CD1c-positive myeloid dendritic cell (primary cell): ENCODE data around the gene CACNA1C.
"Not testable (repeated sequence)": the region's sequence is repeated elsewhere in the genome, so short reads cannot be mapped to it uniquely, and the experiment has no call there.

ENCODE experiments used
- DNase-seq: peaks from one replicate; pipeline ENCODE4 v3.0.0-alpha.2; 2016; ENCODE audit errors: extremely low spot score

CACNA1C gene

GRCh38 chr12:2076196-2076570 is 23.4 kb downstream of the CACNA1C start:
- DNase-seq, result no peak

GRCh38 chr12:2076728-2077127 is 23.9 kb downstream of the CACNA1C start:
- no peak for DNase-seq

- DNase-seq, result no peak
Measured at GRCh38 chr12:2080604-2081003, 27.8 kb downstream of the CACNA1C start.

GRCh38 chr12:2082321-2082720 is 29.5 kb downstream of the CACNA1C start:
- DNase-seq, result no peak

GRCh38 chr12:2083008-2083407 is 30.2 kb downstream of the CACNA1C start:
- no peak for DNase-seq

- DNase-seq, result no peak
Measured at GRCh38 chr12:2083561-2083960, 30.8 kb downstream of the CACNA1C start.

- DNase-seq, result no peak
Measured at GRCh38 chr12:2084553-2085296, 31.9 kb downstream of the CACNA1C start.

GRCh38 chr12:2092354-2092753 is 39.6 kb downstream of the CACNA1C start:
- no peak for DNase-seq

- no peak for DNase-seq
Measured at GRCh38 chr12:2092890-2093289, 40.1 kb downstream of the CACNA1C start.

GRCh38 chr12:2094597-2094996 is 41.8 kb downstream of the CACNA1C start:
- no peak for DNase-seq

- DNase-seq, result no peak
Measured at GRCh38 chr12:2095878-2096277, 43.1 kb downstream of the CACNA1C start.

GRCh38 chr12:2097617-2098016 is 44.8 kb downstream of the CACNA1C start:
- no peak for DNase-seq

GRCh38 chr12:2098852-2099251 is 46.1 kb downstream of the CACNA1C start:
- no peak for DNase-seq

- DNase-seq, result no peak
Measured at GRCh38 chr12:2099595-2099994, 46.8 kb downstream of the CACNA1C start.

- no peak for DNase-seq
Measured at GRCh38 chr12:2101359-2101758, 48.6 kb downstream of the CACNA1C start.

- DNase-seq, result no peak
Measured at GRCh38 chr12:2101771-2102170, 49.0 kb downstream of the CACNA1C start.

- not testable (repeated sequence) for DNase-seq
Measured at GRCh38 chr12:2102736-2103135, 49.9 kb downstream of the CACNA1C start.

- not testable (repeated sequence) for DNase-seq
Measured at GRCh38 chr12:2105387-2105786, 52.6 kb downstream of the CACNA1C start.

- no peak for DNase-seq
Measured at GRCh38 chr12:2108166-2108565, 55.4 kb downstream of the CACNA1C start.

GRCh38 chr12:2108975-2109671 is 56.3 kb downstream of the CACNA1C start:
- DNase-seq, result no peak

GRCh38 chr12:2110127-2110526 is 57.3 kb downstream of the CACNA1C start:
- DNase-seq, result no peak

- no peak for DNase-seq
Measured at GRCh38 chr12:2110849-2111566, 58.2 kb downstream of the CACNA1C start.

GRCh38 chr12:2111826-2112225 is 59.0 kb downstream of the CACNA1C start:
- no peak for DNase-seq
